ENCODE measurements around the gene MIXL1.
"Not testable (repeated sequence)": the region's sequence is repeated elsewhere in the genome, so short reads cannot be mapped to it uniquely, and the experiment has no call there.

The MIXL1 gene

GRCh38 chr1:226236826-226237225 lies 13.4 kb downstream of the MIXL1 start:
- peaks cover 36% of the 10 kb centered on the region for H3K36me3 Mint-ChIP-seq (ENCODE audit: low read depth)
- no peaks in the 10 kb centered on the region for H3K4me1 Mint-ChIP-seq (ENCODE audit: low read depth)
- no peaks in the 10 kb centered on the region for H3K27me3 Mint-ChIP-seq

GRCh38 chr1:226239421-226239820 lies 16.0 kb downstream of the MIXL1 start:
- Mint-ChIP-seq H3K9me3 (no peaks in the 10 kb centered on the region), H3K27ac (no peak overlapping the region), H3K4me3 (no peak overlapping the region), H3K27me3 (no peaks in the 10 kb centered on the region), H3K4me1 (ENCODE audit: low read depth) (no peaks in the 10 kb centered on the region), H3K36me3 (ENCODE audit: low read depth) (peaks cover 24% of the 10 kb centered on the region)

More at GRCh38 chr1:226236826-226237225, 13.4 kb downstream of the MIXL1 start:
- Mint-ChIP-seq H3K27ac (no peak overlapping the region), H3K4me3 (no peak overlapping the region), H3K9me3 (no peaks in the 10 kb centered on the region)

DNA sequence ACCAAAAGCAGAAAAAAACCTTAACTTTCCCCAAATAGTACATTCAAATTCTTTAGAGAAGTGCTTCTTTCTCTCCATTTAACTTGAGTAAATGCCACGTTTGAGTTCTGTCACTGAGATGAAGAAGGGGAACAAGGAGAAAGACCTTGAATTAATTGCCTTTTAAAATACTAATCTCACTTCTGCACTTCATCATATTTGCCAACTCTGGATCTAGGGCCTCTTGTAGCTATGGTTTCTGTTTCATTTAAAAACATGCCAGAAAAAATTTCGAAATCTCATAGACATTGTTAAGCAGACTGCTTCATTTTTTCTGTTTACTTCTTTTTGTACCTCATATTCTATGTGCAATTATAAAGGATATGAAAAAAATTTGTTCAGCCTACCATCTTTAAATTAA lies 24.6 kb downstream of the MIXL1 start:
- Mint-ChIP-seq H3K27me3 (no peaks in the 10 kb centered on the region), H3K27ac (no peak overlapping the region), H3K36me3 (ENCODE audit: low read depth) (peaks cover 39% of the 10 kb centered on the region)

GRCh38 chr1:226248796-226249195 lies 25.3 kb downstream of the MIXL1 start:
- Mint-ChIP-seq H3K36me3 (ENCODE audit: low read depth) (peaks cover 39% of the 10 kb centered on the region), H3K4me3 (no peak overlapping the region), H3K27me3 (no peaks in the 10 kb centered on the region), H3K27ac (no peak overlapping the region), H3K4me1 (ENCODE audit: low read depth) (no peaks in the 10 kb centered on the region), H3K9me3 (no peaks in the 10 kb centered on the region)

More for the DNA sequence above, 24.6 kb downstream of the MIXL1 start:
- no peaks in the 10 kb centered on the region for H3K9me3 Mint-ChIP-seq
- no peaks in the 10 kb centered on the region for H3K4me1 Mint-ChIP-seq (ENCODE audit: low read depth)
- no peak overlapping the region for H3K4me3 Mint-ChIP-seq

- H3K36me3 Mint-ChIP-seq (ENCODE audit: low read depth), result peaks cover 35% of the 10 kb centered on the region
- no peak overlapping the region for H3K27ac Mint-ChIP-seq
- no peaks in the 10 kb centered on the region for H3K9me3 Mint-ChIP-seq
- H3K27me3 Mint-ChIP-seq, result no peaks in the 10 kb centered on the region
- no peaks in the 10 kb centered on the region for H3K4me1 Mint-ChIP-seq (ENCODE audit: low read depth)
- H3K4me3 Mint-ChIP-seq, result no peak overlapping the region
Measured at GRCh38 chr1:226250511-226250910, 27.0 kb downstream of the MIXL1 start.

DNA sequence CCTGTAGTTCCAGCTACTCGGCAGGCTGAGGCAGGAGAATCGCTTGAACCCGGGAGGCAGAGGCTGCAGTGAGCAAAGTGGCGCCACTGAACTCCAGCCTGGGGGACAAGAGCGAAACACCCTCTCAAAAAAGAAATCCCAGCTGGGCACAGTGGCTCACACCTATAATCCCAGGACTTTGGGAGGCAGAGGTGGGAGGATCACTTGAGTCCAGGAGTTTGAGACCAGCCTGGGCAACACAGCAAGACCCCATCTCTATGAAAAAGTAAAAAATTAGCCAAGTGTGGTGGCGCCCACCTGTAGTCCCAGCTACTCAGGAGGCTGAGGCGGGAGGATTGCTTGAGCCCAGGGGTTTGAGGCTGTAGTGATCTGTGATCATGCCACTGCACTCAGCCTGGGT lies 29.4 kb downstream of the MIXL1 start:
- not testable (repeated sequence) for H3K4me3 Mint-ChIP-seq

GRCh38 chr1:226253933-226254332 lies 30.5 kb downstream of the MIXL1 start:
- no peak overlapping the region for H3K4me3 Mint-ChIP-seq
- H3K4me1 Mint-ChIP-seq (ENCODE audit: low read depth), result no peaks in the 10 kb centered on the region
- H3K9me3 Mint-ChIP-seq, result no peaks in the 10 kb centered on the region
- no peak overlapping the region for H3K27ac Mint-ChIP-seq
- peaks cover 23% of the 10 kb centered on the region for H3K36me3 Mint-ChIP-seq (ENCODE audit: low read depth)
- H3K27me3 Mint-ChIP-seq, result no peaks in the 10 kb centered on the region

More for the DNA sequence above, 29.4 kb downstream of the MIXL1 start:
- H3K36me3 Mint-ChIP-seq (ENCODE audit: low read depth), result peaks cover 30% of the 10 kb centered on the region
- H3K27me3 Mint-ChIP-seq; H3K27ac Mint-ChIP-seq; H3K4me1 Mint-ChIP-seq (ENCODE audit: low read depth); H3K9me3 Mint-ChIP-seq: not testable (repeated sequence)

DNA sequence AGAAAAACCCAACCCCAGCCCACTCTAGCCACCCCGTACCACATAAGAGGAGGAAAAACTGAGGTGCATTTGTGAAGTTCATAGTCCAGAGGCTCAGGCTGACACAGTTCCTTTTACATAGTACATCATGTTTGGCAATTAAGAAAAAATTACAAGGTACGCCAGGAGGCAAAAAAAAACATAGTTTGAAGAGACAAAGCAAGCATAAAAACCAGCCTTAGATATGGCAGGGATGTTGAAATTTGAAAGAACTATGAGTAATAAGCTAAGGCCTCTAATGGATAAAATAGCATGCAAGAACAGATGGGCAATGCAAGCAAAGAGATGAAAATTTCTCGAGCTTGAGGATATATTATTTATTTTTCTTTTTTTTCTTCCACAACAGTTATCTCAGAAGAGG lies 31.9 kb downstream of the MIXL1 start:
- Mint-ChIP-seq H3K27me3 (no peaks in the 10 kb centered on the region), H3K27ac (no peak overlapping the region), H3K4me3 (no peak overlapping the region), H3K36me3 (ENCODE audit: low read depth) (peaks cover 28% of the 10 kb centered on the region), H3K4me1 (ENCODE audit: low read depth) (no peaks in the 10 kb centered on the region), H3K9me3 (peaks cover 5% of the 10 kb centered on the region)

GRCh38 chr1:226261818-226262217 lies 38.4 kb downstream of the MIXL1 start:
- H3K27ac Mint-ChIP-seq, result no peak overlapping the region
- no peaks in the 10 kb centered on the region for H3K4me1 Mint-ChIP-seq (ENCODE audit: low read depth)
- H3K4me3 Mint-ChIP-seq, result no peak overlapping the region
- peaks cover 14% of the 10 kb centered on the region for H3K9me3 Mint-ChIP-seq
- H3K36me3 Mint-ChIP-seq (ENCODE audit: low read depth), result peaks cover 47% of the 10 kb centered on the region
- no peaks in the 10 kb centered on the region for H3K27me3 Mint-ChIP-seq

- Mint-ChIP-seq H3K4me3 (no peak overlapping the region), H3K27me3 (no peaks in the 10 kb centered on the region), H3K27ac (no peak overlapping the region), H3K9me3 (no peaks in the 10 kb centered on the region), H3K36me3 (ENCODE audit: low read depth) (peaks cover 13% of the 10 kb centered on the region), H3K4me1 (ENCODE audit: low read depth) (no peaks in the 10 kb centered on the region)
Measured at GRCh38 chr1:226268421-226269124, 45.1 kb downstream of the MIXL1 start.

GRCh38 chr1:226272233-226272902 lies 48.9 kb downstream of the MIXL1 start:
- not testable (repeated sequence) for H3K9me3 Mint-ChIP-seq; H3K27me3 Mint-ChIP-seq; H3K4me1 Mint-ChIP-seq (ENCODE audit: low read depth); H3K4me3 Mint-ChIP-seq; H3K27ac Mint-ChIP-seq
- peaks cover 22% of the 10 kb centered on the region for H3K36me3 Mint-ChIP-seq (ENCODE audit: low read depth)

GRCh38 chr1:226274138-226274537 lies 50.7 kb downstream of the MIXL1 start:
- Mint-ChIP-seq H3K27ac (no peak overlapping the region), H3K4me3 (no peak overlapping the region), H3K9me3 (no peaks in the 10 kb centered on the region), H3K4me1 (ENCODE audit: low read depth) (no peaks in the 10 kb centered on the region), H3K27me3 (no peaks in the 10 kb centered on the region), H3K36me3 (ENCODE audit: low read depth) (peaks cover 22% of the 10 kb centered on the region)

- Mint-ChIP-seq H3K4me3 (no peak overlapping the region), H3K36me3 (ENCODE audit: low read depth) (peaks cover 26% of the 10 kb centered on the region), H3K4me1 (ENCODE audit: low read depth) (no peaks in the 10 kb centered on the region), H3K27me3 (no peaks in the 10 kb centered on the region), H3K27ac (no peak overlapping the region), H3K9me3 (no peaks in the 10 kb centered on the region)
Measured at GRCh38 chr1:226276077-226276682, 52.7 kb downstream of the MIXL1 start.

Measured in stimulated activated naive CD8-positive, alpha-beta T cell treated with anti-CD3 and anti-CD28 coated beads, Interleukin-15, Interleukin-2, amounts not matched to agents 100 ng/mL and 50 ng/mL, for 24 hours (primary cell).